GM19324 (cell line): Measurements from ENCODE around the gene MGAT5B.

ENCODE experiments used
- ATAC-seq: cut with Tn5 transposase; IDR thresholded peaks from one replicate; pipeline ENCODE4 v1.9.1; 2021; ENCODE audit warnings: mild to moderate bottlenecking, moderate library complexity; ENCODE audit not compliant: unreplicated experiment, low FRiP score

Gene MGAT5B

GRCh38 chr17:76946772-76947135 is 78.5 kb downstream of the MGAT5B start:
- ATAC-seq, result no peak

GRCh38 chr17:76947309-76947708 is 79.1 kb downstream of the MGAT5B start:
- ATAC-seq, result no peak

- no peak for ATAC-seq
These were observed 79.6 kb downstream of the MGAT5B start for GRCh38 chr17:76947771-76948170.

GRCh38 chr17:76948301-76948700 is 80.1 kb downstream of the MGAT5B start:
- ATAC-seq, result no peak

GRCh38 chr17:76948726-76949342 is 80.6 kb downstream of the MGAT5B start:
- ATAC-seq, result no peak

GRCh38 chr17:76949913-76950695 is 81.9 kb downstream of the MGAT5B start:
- ATAC-seq, result no peak

GRCh38 chr17:76951375-76951905 is 83.2 kb downstream of the MGAT5B start:
- no peak for ATAC-seq

GRCh38 chr17:76952402-76952801 is 84.2 kb downstream of the MGAT5B start:
- ATAC-seq, result no peak

- no peak for ATAC-seq
These were observed 84.9 kb downstream of the MGAT5B start for GRCh38 chr17:76953066-76953465.

GRCh38 chr17:76953946-76954345 is 85.7 kb downstream of the MGAT5B start:
- no peak for ATAC-seq

- ATAC-seq, result no peak
These were observed 87.0 kb downstream of the MGAT5B start for GRCh38 chr17:76955191-76955590.

GRCh38 chr17:76956846-76957540 is 88.8 kb downstream of the MGAT5B start:
- no peak for ATAC-seq

- no peak for ATAC-seq
These were observed 89.7 kb downstream of the MGAT5B start for GRCh38 chr17:76957678-76958464.

- no peak for ATAC-seq
These were observed 90.8 kb downstream of the MGAT5B start for GRCh38 chr17:76958974-76959373.

GRCh38 chr17:76961869-76962268 is 93.7 kb downstream of the MGAT5B start:
- ATAC-seq, result no peak

GRCh38 chr17:76962858-76963257 is 94.7 kb downstream of the MGAT5B start:
- ATAC-seq, result no peak

GRCh38 chr17:76966016-76966415 is 97.8 kb downstream of the MGAT5B start:
- ATAC-seq, result no peak

- ATAC-seq, result no peak
These were observed 98.4 kb downstream of the MGAT5B start for GRCh38 chr17:76966486-76967181.

GRCh38 chr17:76967762-76968161 is 99.6 kb downstream of the MGAT5B start:
- no peak for ATAC-seq
